Activated naive CD4-positive, alpha-beta T cell treated with anti-CD3 and anti-CD28 coated beads for 36 hours (primary cell): ENCODE measurements around the gene MRAS. TPM values are rescaled to one million over a fixed set of nuclear protein-coding genes. Genes with fewer than 3 reads are reported as not detected.
A peak's percentile ranks its signal among the peaks of the same experiment; 100 is the strongest.

Experiments
- CTCF ChIA-PET: fragments of 350-600 bp; sonication (Branson Sonifier 250); formaldehyde crosslinking; loops from one replicate; lab custom pipeline; 2021; ENCODE audit warnings: antibody characterized with exemption; lab: Charles Lee
- DNase-seq: peaks from one replicate; pipeline ENCODE4 v3.0.0-alpha.2; 2020
- H3K27ac Mint-ChIP-seq: one replicate; pipeline ENCODE4 v1.8.0; 2021; ENCODE audit warnings: mild to moderate bottlenecking, mixed read lengths
- H3K27me3 Mint-ChIP-seq: one replicate; pipeline ENCODE4 v1.8.0; 2021; ENCODE audit warnings: low read depth, mixed read lengths
- H3K36me3 Mint-ChIP-seq: one replicate; pipeline ENCODE4 v1.8.0; 2021; ENCODE audit warnings: low read depth, mixed read lengths
- H3K4me1 Mint-ChIP-seq: one replicate; pipeline ENCODE4 v1.8.0; 2021; ENCODE audit warnings: low read depth, mixed read lengths
- H3K4me3 Mint-ChIP-seq: one replicate; pipeline ENCODE4 v1.8.0; 2021; ENCODE audit warnings: mild to moderate bottlenecking, moderate library complexity, mixed read lengths
- H3K9me3 Mint-ChIP-seq: one replicate; pipeline ENCODE4 v1.8.0; 2021; ENCODE audit warnings: mixed read lengths
- intact Hi-C: fragments of 100-400 bp; cut with micrococcal nuclease; formaldehyde crosslinking; loops from one replicate; pipeline ENCODE4 v1.15.1; 2023
- total RNA-seq, 2 experiments: library from RNA; stranded (reverse); gene quantifications; one replicate each; pipeline ENCODE4 v1.2.3, GENCODE V29; 2021

Gene MRAS
- total RNA-seq, 2 experiments from 2014 or later = 0.52 to 0.62 TPM

- no peak overlapping the region for H3K27ac Mint-ChIP-seq
- peaks cover 6% of the 10 kb centered on the region for H3K4me1 Mint-ChIP-seq
- peaks cover 2% of the 10 kb centered on the region for H3K36me3 Mint-ChIP-seq
- DNase-seq = no peak
- intact Hi-C loops = loop anchor here (1.0 kb wide), 2 partner anchors 20 to 169 kb away; partner anchors contain the start of gene NME9
- CTCF ChIA-PET = interaction anchor here (0.6 to 4.3 kb wide), 8 partner anchors 16 to 267 kb away, joined by 3 to 22 read pairs (median 5); partner anchors contain the start of gene NME9
- peaks cover 26% of the 10 kb centered on the region for H3K27me3 Mint-ChIP-seq
- H3K9me3 Mint-ChIP-seq = peaks cover 2% of the 10 kb centered on the region
- peak overlapping the region; percentile 56 for H3K4me3 Mint-ChIP-seq
These were observed 668 bp downstream of the MRAS start for GRCh38 chr3:138348754-138349739.

GRCh38 chr3:138349926-138350665 is 1.7 kb downstream of the MRAS start:
- Mint-ChIP-seq H3K4me3 (no peak overlapping the region), H3K4me1 (peaks cover 6% of the 10 kb centered on the region), H3K9me3 (peaks cover 2% of the 10 kb centered on the region), H3K27ac (no peak overlapping the region), H3K36me3 (peaks cover 2% of the 10 kb centered on the region), H3K27me3 (peaks cover 26% of the 10 kb centered on the region)
- DNase-seq = no peak
- CTCF ChIA-PET = interaction anchor here (0.6 to 2.3 kb wide), 7 partner anchors 18 to 565 kb away, joined by 3 to 9 read pairs (median 4); partner anchors contain the start of gene NME9
- intact Hi-C loops = no loop called here

GRCh38 chr3:138351151-138351550 is 2.8 kb downstream of the MRAS start:
- Mint-ChIP-seq H3K36me3 (peaks cover 2% of the 10 kb centered on the region), H3K4me1 (peaks cover 6% of the 10 kb centered on the region), H3K27me3 (peaks cover 26% of the 10 kb centered on the region)

GRCh38 chr3:138351916-138352550 is 3.7 kb downstream of the MRAS start:
- DNase-seq = no peak
- CTCF ChIA-PET = interaction anchor here (0.6 to 0.7 kb wide), 2 partner anchors 169 to 339 kb away, joined by 3 read pairs; no protein-coding TSS in a partner anchor
- H3K27ac Mint-ChIP-seq = no peak overlapping the region

More at GRCh38 chr3:138351151-138351550, 2.8 kb downstream of the MRAS start:
- intact Hi-C loops = no loop called here
- CTCF ChIA-PET = interaction anchor here (1.6 to 2.3 kb wide), 2 partner anchors 171 to 564 kb away, joined by 4 to 9 read pairs; no protein-coding TSS in a partner anchor
- peaks cover 2% of the 10 kb centered on the region for H3K9me3 Mint-ChIP-seq
- DNase-seq = no peak
- no peak overlapping the region for H3K4me3 Mint-ChIP-seq
- H3K27ac Mint-ChIP-seq = no peak overlapping the region

GRCh38 chr3:138354376-138354775 is 6.0 kb downstream of the MRAS start:
- no peak for DNase-seq
- no peaks in the 10 kb centered on the region for H3K36me3 Mint-ChIP-seq
- H3K9me3 Mint-ChIP-seq = no peaks in the 10 kb centered on the region
- intact Hi-C loops = no loop called here
- no peaks in the 10 kb centered on the region for H3K4me1 Mint-ChIP-seq
- H3K27ac Mint-ChIP-seq = no peak overlapping the region
- CTCF ChIA-PET = interaction anchor here (0.9 kb wide), 1 partner anchor 20 kb away, joined by 4 read pairs; no protein-coding TSS in a partner anchor
- no peak overlapping the region for H3K4me3 Mint-ChIP-seq
- peaks cover 3% of the 10 kb centered on the region for H3K27me3 Mint-ChIP-seq

More at GRCh38 chr3:138351916-138352550, 3.7 kb downstream of the MRAS start:
- intact Hi-C loops = no loop called here
- peaks cover 2% of the 10 kb centered on the region for H3K36me3 Mint-ChIP-seq
- no peak overlapping the region for H3K4me3 Mint-ChIP-seq
- peaks cover 17% of the 10 kb centered on the region for H3K27me3 Mint-ChIP-seq
- peaks cover 6% of the 10 kb centered on the region for H3K4me1 Mint-ChIP-seq
- H3K9me3 Mint-ChIP-seq = peaks cover 2% of the 10 kb centered on the region

- H3K36me3 Mint-ChIP-seq = no peaks in the 10 kb centered on the region
- H3K27ac Mint-ChIP-seq = no peak overlapping the region
- H3K27me3 Mint-ChIP-seq = no peaks in the 10 kb centered on the region
- no peak overlapping the region for H3K4me3 Mint-ChIP-seq
- DNase-seq = no peak
- intact Hi-C loops = no loop called here
- no peaks in the 10 kb centered on the region for H3K9me3 Mint-ChIP-seq
- CTCF ChIA-PET = interaction anchor here (0.7 to 0.9 kb wide), 2 partner anchors 20 to 63 kb away, joined by 3 to 4 read pairs; no protein-coding TSS in a partner anchor
- no peaks in the 10 kb centered on the region for H3K4me1 Mint-ChIP-seq
These were observed 6.7 kb downstream of the MRAS start for GRCh38 chr3:138355071-138355470.

- no peaks in the 10 kb centered on the region for H3K4me1 Mint-ChIP-seq
- H3K27me3 Mint-ChIP-seq = no peaks in the 10 kb centered on the region
- no peak for DNase-seq
- no peaks in the 10 kb centered on the region for H3K36me3 Mint-ChIP-seq
- CTCF ChIA-PET = no interaction called here
- H3K9me3 Mint-ChIP-seq = no peaks in the 10 kb centered on the region
- intact Hi-C loops = no loop called here
- H3K4me3 Mint-ChIP-seq = no peak overlapping the region
- H3K27ac Mint-ChIP-seq = no peak overlapping the region
These were observed 8.5 kb downstream of the MRAS start for GRCh38 chr3:138356730-138357405.

- no peaks in the 10 kb centered on the region for H3K36me3 Mint-ChIP-seq
- CTCF ChIA-PET = no interaction called here
- H3K9me3 Mint-ChIP-seq = no peaks in the 10 kb centered on the region
- H3K27ac Mint-ChIP-seq = no peak overlapping the region
- no peak for DNase-seq
- H3K27me3 Mint-ChIP-seq = no peaks in the 10 kb centered on the region
- H3K4me3 Mint-ChIP-seq = no peak overlapping the region
- no peaks in the 10 kb centered on the region for H3K4me1 Mint-ChIP-seq
- intact Hi-C loops = no loop called here
These were observed 11.0 kb downstream of the MRAS start for GRCh38 chr3:138359148-138359918.

- DNase-seq = no peak
- intact Hi-C loops = no loop called here
- no peaks in the 10 kb centered on the region for H3K4me1 Mint-ChIP-seq
- H3K27me3 Mint-ChIP-seq = no peaks in the 10 kb centered on the region
- CTCF ChIA-PET = no interaction called here
- H3K4me3 Mint-ChIP-seq = no peak overlapping the region
- H3K9me3 Mint-ChIP-seq = no peaks in the 10 kb centered on the region
- H3K27ac Mint-ChIP-seq = no peak overlapping the region
- H3K36me3 Mint-ChIP-seq = no peaks in the 10 kb centered on the region
These were observed 11.8 kb downstream of the MRAS start for GRCh38 chr3:138359919-138360868.

GRCh38 chr3:138360869-138361525 is 12.6 kb downstream of the MRAS start:
- Mint-ChIP-seq H3K36me3 (no peaks in the 10 kb centered on the region), H3K27me3 (no peaks in the 10 kb centered on the region), H3K9me3 (no peaks in the 10 kb centered on the region), H3K27ac (no peak overlapping the region), H3K4me3 (no peak overlapping the region), H3K4me1 (no peaks in the 10 kb centered on the region)
- no peak for DNase-seq
- CTCF ChIA-PET = no interaction called here
- intact Hi-C loops = no loop called here
